GM19239 (cell line): Measurements from ENCODE around the gene VPS52.

Source experiments
- DNase-seq: peaks from one replicate; pipeline ENCODE4 v3.0.0; 2011; ENCODE audit warnings: low spot score; ENCODE audit not compliant: insufficient read length
- FAIRE-seq: peaks from 2 replicates; lab custom pipeline; 2011; peaks lifted over from hg19 to GRCh38; lab: Jason Lieb, UNC

Gene VPS52, protein sequence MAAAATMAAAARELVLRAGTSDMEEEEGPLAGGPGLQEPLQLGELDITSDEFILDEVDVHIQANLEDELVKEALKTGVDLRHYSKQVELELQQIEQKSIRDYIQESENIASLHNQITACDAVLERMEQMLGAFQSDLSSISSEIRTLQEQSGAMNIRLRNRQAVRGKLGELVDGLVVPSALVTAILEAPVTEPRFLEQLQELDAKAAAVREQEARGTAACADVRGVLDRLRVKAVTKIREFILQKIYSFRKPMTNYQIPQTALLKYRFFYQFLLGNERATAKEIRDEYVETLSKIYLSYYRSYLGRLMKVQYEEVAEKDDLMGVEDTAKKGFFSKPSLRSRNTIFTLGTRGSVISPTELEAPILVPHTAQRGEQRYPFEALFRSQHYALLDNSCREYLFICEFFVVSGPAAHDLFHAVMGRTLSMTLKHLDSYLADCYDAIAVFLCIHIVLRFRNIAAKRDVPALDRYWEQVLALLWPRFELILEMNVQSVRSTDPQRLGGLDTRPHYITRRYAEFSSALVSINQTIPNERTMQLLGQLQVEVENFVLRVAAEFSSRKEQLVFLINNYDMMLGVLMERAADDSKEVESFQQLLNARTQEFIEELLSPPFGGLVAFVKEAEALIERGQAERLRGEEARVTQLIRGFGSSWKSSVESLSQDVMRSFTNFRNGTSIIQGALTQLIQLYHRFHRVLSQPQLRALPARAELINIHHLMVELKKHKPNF

DNA sequence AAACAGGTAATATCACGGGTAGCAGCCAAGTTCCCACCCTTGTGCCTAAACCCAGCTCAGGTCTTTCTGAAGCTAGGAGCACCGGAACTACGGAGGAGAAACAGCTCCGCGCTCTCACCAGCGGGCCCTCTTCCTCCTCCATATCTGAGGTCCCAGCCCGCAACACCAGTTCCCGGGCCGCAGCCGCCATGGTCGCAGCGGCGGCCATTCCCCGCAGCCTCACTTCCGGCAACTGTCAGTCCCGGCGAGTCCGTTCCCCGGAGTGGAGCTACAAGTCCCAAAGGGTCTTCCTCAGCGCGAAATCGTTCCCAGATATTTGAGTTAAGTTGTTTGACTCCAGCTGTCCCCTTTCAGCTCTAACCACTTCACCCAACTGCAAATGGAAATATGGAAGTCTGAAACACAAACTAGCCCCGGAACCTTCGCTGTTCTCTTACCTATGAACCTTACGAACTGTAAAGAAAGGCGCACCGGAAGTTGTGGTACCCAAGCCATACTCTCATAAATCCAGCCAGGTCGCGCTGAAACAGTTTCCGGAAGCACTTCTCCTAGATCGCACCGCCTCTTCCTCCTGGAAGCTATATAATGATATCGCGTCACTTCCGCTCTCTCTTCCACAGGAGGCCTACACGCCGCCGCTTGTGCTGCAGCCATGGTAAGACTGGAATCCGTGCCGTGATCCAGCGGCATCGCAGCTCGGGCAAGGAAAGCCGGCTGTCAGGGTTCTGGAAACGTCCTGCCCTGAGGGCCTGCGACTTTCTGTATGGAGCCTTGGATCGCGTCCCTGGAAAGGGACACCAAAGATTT is at the start of gene VPS52, which contains the start of gene RPS18:
TSS of gene VPS52 (minus strand) at position 409 of the 807 bp plus-strand sequence. CDS start at position 208, 201 bp downstream.
TSS of gene RPS18 (plus strand) at position 608 of the 807 bp plus-strand sequence. CDS start at position 653, 45 bp downstream.
- FAIRE-seq (peak; percentile 97), DNase-seq (peak; percentile 73)

DNA sequence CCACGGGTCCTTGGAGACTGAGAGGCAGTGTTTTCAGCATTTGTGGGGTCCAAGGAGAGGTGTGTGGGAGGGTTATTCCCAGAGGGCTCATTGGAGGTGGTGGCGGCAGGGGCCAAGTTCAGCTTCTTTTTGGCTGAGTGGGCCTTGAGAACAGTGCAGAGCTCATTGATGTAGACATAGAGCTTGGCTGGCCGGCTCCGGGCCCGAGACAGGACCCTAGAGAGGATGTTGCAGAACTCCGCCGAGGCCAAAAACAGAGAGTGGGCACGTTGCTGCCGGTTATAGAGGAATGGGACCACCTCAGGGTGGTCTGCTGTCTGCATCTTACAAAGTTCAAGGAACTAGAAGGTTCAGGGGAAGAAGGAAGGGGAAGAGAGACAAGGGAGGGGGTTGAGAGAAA is 49.6 kb upstream of the VPS52 start:
- DNase-seq (no peak), FAIRE-seq (no peak)

DNA sequence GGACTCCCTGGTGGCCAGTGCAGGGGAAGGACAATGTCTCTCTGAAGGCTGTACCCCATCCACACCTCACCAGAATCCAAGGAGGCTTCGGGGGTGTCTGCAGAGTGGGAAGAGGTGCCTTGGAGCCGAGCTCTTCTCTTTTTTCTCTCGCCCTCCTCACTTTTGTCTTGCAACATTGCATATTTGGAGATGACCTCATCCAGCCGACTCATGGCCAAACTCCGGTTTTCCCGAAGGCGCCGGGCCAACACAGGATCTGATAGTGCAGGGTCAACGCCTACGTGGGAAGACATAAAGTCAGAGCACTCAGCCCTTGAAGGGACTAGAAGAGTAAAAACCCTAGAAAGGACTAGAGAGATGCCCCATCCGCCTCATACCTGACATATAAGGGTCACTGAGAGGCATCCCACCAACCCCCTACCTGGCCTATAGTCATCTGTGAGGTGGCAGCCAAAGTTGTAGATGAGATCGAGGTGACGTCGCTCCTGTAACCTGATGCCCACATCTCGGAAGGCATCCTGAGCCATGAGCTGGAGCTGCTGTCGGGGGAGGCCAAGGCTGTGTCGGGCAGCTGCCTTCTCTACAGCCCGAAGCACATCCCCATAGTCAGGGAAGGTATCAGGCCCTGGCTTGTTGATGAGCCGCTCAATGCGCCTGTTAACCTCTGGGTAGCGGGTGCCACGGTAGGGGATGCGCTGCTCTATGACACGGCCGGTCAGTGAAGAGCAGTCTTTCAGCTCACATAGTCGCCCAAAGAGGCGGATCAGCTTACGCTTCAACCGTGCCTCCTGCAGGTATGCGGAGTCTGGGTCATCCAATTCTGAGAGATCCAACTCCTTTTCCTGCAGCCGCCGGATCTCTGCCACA is 48.9 kb upstream of the VPS52 start:
- DNase-seq, result no peak
- no peak for FAIRE-seq

DNA sequence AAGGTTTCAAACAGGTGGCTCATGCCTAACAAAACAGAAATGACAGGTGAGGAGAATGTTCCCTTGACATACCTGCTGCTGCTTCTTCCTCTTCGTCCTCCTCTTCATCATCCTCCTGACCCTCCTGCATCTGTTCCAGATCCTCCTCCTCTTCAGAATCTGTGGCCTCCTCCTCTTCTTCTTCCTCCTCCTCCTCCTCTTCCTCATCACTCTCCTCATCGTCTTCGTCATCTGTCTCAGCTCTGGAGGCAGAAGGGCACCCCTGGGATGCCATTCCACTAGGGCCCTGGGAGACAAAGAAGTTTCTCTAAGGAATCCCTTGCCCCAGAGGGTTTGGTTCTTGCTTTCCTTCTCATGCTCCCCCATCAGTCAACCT is 48.3 kb upstream of the VPS52 start:
- DNase-seq (no peak), FAIRE-seq (no peak)

DNA sequence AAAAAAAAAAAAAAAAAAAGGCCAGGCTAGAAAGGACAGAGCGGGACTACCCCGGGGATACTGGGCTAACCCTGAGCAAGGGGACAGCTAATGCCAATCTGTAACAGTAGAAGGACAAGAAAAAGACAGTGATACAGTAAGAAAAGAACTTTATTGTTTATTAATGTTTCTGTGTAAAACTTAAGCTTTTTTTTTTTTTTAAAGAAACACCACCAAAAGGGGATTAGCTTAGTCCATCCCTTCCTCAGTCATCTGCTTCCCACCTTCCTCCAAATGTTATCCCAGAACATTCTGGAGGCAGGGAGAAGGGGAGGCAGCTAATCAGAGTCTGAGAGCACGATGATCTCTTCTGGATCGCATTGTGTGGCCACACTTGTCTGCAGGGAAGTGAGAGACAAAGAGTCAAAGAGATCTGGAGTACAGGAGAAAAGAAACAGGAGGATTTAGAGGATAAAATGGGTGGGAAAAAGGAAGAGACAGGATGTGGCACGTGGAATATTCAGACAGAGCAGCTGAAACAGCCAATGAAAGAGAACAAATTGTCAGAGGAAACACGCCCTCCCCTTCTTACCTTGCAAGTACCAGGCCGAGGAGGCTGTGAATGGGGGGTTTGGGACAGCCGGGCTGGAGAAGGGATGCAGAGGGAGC is 46.9 kb upstream of the VPS52 start:
- no peak for DNase-seq
- FAIRE-seq, result no peak

DNA sequence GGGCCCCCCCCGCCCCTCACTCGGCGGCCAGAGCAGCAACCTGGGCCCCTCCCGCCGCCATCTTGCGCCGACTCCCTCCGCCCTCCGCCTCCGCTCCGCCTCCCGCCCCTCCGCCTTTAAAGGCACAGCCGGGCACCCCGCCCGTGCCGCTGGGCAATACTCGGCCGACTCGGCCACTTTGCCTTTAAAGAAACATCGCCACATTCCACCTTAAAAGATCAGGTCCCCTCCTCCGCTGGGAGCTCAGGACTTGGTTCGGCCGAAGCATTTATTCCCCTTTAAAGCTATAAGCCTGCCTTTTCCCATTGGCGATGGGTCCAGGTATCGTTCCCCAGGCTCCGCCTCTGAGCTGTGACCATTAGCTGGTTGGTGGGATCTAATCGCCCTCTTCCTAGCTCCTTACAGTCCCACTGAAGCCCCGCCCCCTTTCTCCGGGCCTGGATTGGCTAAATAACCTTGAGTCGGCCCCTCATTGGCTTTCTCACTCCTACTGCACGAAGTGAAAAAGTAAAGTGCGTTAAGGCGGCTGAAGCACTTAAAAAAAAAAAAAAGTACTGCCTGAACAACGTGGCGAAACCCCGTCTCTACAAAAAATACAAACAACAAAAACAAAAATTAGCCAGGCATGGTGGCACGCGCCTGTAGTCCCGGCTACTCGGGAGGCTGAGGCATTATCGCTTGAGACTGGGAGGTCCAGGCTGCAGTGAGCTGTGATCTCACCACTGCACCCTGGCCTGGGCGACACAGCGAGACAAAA is 46.2 kb upstream of the VPS52 start, which contains the start of gene ZBTB22:
TSS of gene ZBTB22 (minus strand) at position 76 of the 757 bp plus-strand sequence. CDS start 828 bp downstream, outside the sequence.
- FAIRE-seq (peak; percentile 94), DNase-seq (peak; percentile 72)

DNA sequence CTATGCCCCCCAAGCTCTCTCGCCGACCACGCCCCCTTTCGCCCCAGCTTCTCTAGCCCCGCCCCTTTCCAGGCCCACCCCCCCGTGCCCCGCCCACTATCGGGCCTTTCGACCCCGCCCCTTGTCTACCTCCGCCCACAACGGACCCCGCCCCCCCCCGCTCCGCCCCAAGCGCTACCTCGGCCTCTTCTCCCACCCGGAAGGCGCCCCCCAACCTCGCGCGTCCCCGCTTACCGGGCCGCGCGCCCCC is 45.7 kb upstream of the VPS52 start:
- no peak for DNase-seq
- FAIRE-seq, result no peak

DNA sequence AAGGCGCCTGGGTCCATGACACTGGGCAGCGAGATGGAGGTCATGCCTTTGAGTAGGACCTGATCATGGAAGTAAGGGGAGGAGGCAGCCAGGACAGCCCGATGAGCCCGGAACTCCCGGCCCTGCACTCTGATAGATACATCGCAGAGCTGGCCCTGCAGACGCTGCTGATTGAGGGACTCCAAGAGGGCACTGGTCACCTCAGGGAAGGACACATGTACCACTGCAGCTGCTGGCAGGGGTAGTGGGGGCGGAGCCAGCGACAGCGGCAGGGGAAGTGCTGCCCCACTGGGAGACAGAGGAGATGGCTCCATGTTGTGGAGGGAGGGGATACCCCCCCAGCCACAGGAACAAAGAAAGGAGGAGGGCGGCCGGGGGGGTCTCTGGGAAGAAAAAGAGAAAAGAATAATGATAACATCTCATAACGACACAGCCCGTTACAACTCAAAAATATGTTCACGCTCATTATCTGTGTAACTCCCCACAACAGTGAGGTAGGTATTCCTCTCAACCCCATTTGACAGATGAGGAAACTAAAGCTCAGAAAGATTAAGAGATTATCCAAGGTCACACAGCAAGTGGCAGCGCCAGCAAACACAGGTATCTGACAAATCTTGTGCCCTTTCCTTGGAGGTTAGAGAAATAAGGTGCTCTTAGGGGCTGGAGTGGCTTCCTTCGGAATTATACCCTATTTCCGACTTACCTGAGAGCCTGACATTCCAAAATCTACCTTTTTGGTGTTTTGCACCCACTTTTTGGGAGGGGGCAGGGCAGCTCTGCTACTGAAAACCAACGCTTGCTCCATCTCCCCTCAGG is 45.1 kb upstream of the VPS52 start:
- no peak for DNase-seq
- FAIRE-seq, result no peak

DNA sequence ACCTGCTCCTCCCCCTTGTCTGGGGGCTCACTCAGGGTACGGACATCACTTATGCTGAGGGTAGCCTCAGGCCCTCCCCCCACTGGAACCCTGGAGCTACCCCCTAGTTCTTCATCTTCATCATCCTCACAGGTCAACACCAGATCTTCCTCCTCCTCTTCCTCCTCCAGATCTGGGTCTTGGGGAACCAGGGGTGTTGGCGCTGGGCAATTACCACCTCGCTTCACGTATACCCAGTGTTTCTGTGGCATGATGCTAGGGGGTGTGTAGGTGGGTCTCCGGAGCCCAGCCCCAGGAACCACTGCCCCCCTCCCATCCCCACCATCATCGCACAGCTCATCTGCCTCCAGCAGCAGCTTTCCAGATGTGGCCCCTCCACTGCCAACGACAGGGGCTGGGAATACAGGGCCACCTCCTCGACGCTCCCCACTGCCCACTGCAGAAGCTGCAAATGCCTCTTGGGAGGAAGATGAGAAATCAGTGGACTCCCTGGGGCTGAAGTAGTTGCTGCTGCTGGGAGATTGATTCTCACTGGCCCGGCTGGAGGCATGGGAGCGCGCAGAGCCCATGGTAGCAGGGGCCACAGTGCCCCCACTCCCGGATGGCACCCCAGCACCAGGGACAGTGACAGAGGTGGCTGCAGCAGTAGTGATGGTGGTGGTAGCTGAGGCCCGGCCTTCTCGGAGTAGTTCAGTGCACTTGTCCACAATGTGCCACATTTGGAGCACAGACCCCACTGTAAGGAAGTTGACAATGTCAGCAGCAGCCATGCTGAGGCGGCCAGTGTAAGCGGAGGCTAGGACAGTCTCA is 44.3 kb upstream of the VPS52 start:
- DNase-seq, result no peak
- FAIRE-seq, result no peak

DNA sequence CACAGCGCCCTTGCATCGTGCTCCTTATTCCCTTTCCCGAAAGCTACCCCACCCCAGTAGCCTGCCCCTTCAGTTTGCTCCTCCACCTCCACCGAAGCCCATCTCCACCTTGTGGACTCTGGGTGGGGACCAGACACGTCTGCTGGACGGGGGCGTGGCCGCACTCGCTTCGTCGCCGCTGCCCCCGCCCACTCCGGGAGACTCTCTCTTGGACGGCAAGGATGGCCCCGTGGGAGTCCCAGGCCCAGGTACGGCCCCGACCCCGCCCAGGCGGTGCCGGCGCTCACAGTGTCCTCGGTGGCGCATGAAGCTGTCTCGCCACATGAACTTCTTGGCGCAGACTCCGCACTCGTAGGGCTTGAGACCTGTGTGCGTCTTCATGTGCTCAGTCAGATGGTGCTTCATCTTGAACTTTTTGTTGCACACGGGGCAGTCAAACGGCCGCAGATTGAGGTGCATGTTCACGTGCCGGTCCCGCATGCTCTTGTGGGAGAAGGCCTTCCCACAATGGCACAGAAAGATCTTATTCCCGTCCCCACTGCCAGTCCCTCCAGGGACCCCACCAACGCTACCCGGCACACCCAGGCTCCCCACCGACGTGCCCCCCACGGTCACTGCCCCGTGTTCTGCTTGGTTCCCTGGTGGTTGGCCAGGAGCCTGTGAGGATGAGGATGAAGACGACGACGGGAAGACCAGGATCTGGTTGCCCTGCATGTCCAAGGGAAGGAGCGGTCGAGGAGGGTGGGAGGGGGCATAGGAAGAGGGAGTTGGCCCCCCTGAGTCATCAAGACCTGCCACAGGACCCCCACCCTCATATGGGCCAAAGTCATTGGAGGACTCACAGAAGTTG is 43.5 kb upstream of the VPS52 start:
- DNase-seq (no peak), FAIRE-seq (no peak)

DNA sequence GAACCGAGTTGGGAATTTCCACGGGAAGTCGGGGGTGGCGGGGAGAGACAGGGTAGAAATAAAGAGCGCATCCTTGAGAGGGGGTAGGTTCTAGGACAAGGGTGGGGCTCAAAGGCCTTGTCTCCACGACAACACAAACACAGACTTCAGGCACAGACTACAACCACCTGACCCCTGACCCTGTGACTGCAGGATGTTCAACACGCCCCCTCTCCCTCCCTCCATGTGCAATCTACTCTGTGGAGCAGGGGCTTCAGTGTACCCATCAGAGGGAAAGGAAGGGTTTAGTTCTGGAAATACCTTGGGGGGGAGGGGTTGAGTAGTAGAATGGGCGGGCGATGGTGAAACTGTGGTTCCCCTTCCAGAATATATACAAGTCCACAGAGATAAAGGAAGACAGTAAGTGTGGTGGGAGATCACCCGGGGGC is 42.9 kb upstream of the VPS52 start:
- FAIRE-seq (peak; percentile 70), DNase-seq (peak; percentile 26)

DNA sequence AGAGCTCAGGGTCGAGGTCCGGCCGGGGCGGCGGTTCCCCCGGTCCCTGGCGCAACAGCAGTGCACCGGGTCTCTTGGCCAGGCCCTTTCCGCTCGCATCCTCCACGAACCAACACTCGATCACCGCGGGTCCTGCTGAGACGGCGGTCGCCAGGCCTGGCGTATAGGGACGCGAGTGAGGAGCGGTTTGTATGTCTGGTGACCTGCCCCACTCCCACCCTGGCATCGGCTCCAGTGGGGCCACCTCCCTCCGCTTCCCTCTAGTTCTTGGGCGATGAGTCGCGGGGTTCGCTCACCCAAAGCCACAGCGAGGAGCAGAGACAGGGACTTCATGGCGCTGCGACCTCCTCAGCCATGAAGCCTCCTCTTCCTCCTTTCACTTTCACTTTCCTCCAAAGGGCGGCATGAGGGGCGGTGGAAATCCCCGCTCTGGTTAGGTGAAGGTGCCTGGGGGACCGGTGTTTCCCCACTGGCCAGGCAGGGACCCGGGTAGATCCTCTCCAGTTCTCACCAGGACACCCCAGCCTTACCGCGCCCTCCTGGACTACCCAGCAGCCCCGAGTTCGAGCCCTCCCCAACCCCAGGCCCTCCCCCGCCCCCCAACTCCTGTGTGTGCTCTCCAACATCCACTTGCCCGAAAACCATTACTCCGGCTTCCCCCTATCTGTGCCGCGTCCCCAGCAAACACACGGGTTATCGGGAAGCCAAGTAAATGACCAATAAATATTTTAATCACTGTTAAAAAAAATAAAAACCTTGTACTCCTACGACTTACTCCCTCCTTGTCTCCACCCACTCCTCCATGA is 42.2 kb upstream of the VPS52 start, which contains the start of gene TAPBP:
TSS of gene TAPBP (minus strand) at position 370 of the 806 bp plus-strand sequence. CDS start at position 333, 37 bp downstream.
- peak; percentile 84 for FAIRE-seq
- DNase-seq, result peak; percentile 78

DNA sequence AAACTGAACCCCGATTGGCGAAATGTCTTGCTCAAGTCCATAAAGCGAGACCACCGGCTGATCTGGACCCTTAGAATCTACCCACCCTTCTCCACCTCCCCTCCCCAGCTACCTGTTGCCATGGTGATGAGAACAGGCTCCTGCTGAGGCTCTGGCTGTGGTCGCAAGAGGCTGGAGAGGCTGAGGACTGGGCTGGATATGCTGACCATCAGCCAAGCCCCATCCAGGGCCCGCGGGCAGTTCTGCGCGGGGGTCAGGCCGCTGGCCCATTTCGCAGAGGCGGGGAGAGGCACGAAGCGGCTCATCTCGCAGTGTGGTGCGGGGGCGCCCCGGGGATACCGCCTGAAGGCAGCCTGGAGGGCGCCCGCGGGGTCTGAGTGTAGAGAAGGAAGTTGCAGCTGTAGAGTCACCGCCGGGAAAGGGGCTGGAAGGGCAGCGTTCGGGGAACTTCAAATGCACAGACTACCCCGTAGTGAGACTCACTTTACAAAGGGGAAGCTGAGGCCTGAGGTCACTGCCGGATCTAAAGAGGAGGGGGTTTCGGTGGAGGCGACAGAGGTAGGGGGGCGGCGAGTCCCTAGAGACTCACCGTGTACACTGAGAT is 41.5 kb upstream of the VPS52 start:
- DNase-seq (no peak), FAIRE-seq (no peak)

DNA sequence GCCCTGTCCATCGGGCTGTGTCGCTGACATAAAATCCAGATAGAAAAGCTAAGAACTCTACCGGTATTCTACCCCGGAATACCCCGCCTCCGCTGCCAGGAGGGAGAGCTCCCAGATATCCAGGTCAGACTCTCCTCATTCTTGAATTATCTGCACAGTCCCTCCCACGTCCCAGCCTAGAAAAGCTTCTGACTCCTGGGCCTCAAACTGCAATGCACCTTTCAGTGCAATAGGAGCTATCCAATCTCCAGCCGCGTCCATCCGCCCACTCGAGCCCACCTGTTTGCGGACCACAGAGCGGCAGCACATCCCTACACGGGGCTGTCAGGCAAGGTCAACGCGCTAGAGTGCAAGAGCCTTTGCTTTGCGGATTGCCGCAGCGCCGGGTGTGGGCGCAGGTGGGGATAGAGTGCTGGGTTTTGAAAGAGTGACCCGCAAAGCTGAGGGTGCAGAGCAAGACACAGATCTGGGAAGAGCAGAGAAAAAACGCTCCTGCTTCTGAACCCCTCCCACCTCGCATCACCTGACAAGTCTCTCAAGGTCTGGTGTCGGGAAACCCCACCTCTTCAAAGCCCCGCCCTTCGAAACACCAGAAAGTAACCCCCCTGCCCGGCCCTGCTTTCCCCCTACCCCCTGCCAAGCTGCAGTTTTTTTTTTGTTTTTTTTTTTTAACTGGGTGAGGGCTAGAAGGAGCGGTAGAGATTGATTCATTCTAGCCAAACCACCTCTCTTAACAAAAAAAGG is 40.9 kb upstream of the VPS52 start:
- FAIRE-seq, result peak; percentile 71

More for the DNA sequence above, 40.9 kb upstream of the VPS52 start:
- DNase-seq, result peak; percentile 80
